Inflammatory macrophage treated with lipopolysaccharide for 4 hours (primary cell): ENCODE data around the gene CELA3B.
A peak's percentile ranks its signal among the peaks of the same experiment; 100 is the strongest.
"Not testable (repeated sequence)": the region's sequence is repeated elsewhere in the genome, so short reads cannot be mapped to it uniquely, and the experiment has no call there.

Source experiments
- DNase-seq: peaks from one replicate; pipeline ENCODE4 v3.0.0-alpha.2; 2020

CELA3B gene

GRCh38 chr1:22018583-22019559 is 42.0 kb downstream of the CELA3B start:
- peak; percentile 99 for DNase-seq

- no peak for DNase-seq
Measured at GRCh38 chr1:22021061-22021460, 44.2 kb downstream of the CELA3B start.

GRCh38 chr1:22024485-22025367 is 47.9 kb downstream of the CELA3B start:
- DNase-seq = peak; percentile 53

GRCh38 chr1:22025368-22026155 is 48.7 kb downstream of the CELA3B start:
- DNase-seq = peak; percentile 86

- DNase-seq = no peak
Measured at GRCh38 chr1:22026924-22027289, 50.1 kb downstream of the CELA3B start.

- no peak for DNase-seq
Measured at GRCh38 chr1:22030057-22030456, 53.2 kb downstream of the CELA3B start.

- DNase-seq = no peak
Measured at GRCh38 chr1:22030473-22030872, 53.7 kb downstream of the CELA3B start.

- peak; percentile 29 for DNase-seq
Measured at GRCh38 chr1:22031214-22031962, 54.6 kb downstream of the CELA3B start.

GRCh38 chr1:22034834-22035233 is 58.0 kb downstream of the CELA3B start:
- DNase-seq = not testable (repeated sequence)

- DNase-seq = no peak
Measured at GRCh38 chr1:22037520-22037919, 60.7 kb downstream of the CELA3B start.

GRCh38 chr1:22038036-22038435 is 61.2 kb downstream of the CELA3B start:
- DNase-seq = peak; percentile 29
